ENCODE results near the gene CCDC138.

- TF ChIP-seq CTCF (IDR thresholded peaks at IDR 0.05) (no peak), POLR2A (IDR thresholded peaks at IDR 0.05) (no peak)
Measured at GRCh38 chr2:108920686-108921085, 134.1 kb downstream of the CCDC138 start.

Data from Peyer's patch (tissue), 4 donors.